GM18499 (cell line): ENCODE results near the gene ZFP91.

Experiments
- ATAC-seq: cut with Tn5 transposase; IDR thresholded peaks from one replicate; pipeline ENCODE4 v1.9.1; 2021; ENCODE audit warnings: moderate number of reproducible peaks; ENCODE audit not compliant: insufficient read depth, unreplicated experiment

Gene ZFP91

DNA sequence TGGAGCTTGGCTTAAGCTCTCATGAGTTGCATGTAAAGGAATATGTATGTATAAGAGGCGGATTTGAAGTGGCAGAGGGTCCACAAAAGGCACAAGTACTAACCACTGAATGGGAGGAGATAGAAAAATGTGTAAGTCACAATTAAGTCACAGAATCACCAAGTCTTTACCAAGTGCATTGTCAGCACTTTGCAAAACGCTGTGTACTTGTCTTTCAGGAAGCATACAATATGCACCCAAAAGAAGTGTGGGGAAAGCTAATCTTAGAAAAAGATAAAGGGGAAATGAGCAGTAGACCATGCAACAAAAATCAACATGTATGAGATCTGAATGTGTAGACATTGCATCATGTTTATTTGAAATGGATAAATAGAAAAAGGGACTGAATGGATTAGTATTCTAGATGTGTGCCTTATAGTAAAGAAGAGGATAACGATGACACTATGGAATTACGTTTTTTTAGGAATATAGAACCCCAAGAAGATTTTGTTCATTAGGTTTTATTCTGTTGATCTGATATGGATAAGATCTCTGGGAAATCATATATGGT is 48.1 kb downstream of the ZFP91 start:
- ATAC-seq, result no peak

DNA sequence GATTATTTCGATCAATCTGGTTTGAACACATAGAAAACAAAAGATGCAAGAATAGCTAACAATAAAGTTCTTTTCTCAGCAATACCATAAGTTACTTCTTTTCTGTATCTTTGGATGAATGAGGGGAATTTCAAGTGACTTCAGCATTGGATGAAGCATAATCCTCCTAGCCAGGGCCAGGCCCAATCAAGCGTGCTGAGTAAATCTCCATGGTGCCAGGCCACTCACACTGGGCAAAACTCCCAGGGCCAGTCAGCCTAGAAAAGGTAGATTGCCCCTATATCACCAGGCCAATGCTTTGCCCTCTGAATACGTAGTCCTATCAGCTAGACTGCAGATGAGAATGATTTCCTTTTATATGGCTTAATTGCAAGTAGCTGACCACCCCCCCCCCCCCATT is 49.6 kb downstream of the ZFP91 start:
- no peak for ATAC-seq

DNA sequence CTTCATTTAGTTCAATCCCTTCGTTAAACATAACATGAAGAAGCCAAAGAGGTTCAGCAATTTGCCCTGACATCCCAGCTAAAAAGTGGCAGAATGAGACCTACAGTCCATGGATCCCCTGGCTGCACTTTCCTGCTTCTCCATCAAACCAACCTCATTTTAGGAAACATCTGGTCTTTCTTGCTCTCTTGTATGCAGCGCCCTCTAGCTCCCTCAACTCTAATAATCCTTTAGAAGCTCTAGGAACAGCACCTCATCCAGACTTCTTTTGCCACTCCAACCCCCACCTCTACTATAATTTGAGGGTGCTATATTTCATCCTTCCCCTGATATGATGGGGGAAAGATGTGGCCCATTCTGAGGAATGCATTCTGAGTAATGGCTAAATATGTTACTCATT is 51.0 kb downstream of the ZFP91 start:
- no peak for ATAC-seq

DNA sequence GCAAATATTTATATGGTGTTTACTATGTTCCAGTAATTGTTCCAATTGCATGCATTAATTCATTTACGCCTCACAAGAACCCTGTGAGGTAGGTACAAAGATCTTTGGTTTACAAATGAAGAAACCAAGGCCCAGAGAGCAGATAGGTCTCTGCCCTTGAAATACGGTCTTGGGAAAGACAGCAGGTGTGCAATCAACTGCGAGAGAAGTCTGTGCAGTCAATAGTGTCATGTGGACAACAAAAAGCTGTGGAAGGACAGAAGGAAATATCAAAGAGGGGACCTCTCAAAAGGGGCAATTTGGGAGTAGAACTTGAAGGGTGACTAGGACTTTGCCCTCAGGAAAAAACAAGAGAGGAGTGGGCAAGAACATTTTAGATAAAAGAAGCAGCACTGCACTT is 52.5 kb downstream of the ZFP91 start:
- ATAC-seq, result no peak

DNA sequence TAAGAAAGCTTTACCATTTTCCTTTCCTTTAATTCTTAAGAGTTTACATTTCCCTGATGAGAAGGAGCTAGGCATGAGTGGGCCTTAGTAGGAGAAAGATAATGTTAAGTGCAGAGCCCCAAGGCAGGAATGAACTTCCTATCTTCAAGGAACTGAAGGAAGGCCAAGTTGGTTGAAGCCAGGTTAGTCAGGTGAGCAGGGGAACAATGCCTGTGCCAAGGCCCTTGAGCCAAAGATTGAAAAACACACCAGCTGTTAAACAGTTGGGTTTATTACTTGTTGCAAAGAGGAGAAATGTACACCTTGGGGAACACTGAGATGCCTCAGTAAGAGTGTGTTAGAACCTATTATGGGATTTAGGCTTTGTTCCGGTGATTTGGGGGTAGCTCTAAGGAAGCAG is 53.6 kb downstream of the ZFP91 start:
- no peak for ATAC-seq

DNA sequence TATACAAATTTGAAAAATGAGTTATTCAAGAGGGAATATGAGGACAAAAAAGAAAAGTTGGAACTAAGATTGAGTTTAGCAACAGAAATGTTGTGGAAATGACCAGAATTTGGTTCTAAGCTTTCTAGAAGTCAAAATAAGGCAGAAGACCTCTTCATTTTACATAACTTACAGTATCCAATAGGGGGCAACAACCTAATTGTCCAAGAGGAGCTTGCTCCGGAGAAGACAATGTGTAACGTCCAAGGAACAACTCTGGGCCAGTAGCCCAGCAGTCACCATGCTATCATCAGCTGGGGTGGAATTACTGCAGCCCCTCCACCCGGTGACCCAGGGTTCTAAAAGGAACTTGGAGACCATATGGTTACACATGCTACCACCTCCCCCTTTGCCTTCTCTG is 57.7 kb downstream of the ZFP91 start:
- ATAC-seq, result no peak

DNA sequence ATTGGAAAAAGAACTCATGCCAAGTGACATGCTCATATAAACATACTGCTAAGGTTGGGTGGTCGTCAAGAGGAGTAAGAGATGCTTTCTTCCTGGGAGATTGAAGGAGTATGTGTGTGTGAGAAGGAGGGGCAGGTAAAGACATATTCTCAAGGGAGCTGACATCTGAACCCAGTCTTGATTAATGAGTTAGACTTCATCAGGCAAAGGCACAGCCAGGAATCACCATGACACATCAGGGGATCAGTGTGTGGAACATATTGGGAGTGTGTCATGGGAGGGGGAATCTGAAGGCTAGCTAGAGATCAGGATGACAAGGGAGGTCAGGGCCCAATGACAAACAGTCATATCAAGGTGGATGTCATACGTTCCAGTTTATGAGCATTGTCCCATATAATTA is 58.5 kb downstream of the ZFP91 start:
- no peak for ATAC-seq

DNA sequence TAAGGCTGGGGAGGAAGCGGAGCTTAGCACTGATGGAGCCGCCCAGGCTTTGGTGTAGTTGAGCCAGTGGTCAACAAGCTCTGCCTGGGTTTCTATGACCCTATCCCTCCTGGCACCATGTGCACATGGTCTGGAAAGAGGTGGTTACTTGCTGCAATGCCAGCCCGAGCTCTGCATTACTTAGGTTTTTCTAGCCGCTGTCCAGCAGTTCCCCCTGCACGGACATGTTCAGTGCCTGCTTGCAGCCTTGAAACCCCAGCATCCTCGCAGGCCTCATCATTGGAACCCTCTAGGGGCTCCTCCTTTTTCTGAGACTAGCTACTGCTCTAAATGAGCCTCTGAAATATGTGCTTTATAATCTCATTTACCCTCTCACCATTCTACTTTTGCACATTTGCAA is 60.2 kb downstream of the ZFP91 start:
- ATAC-seq, result no peak

DNA sequence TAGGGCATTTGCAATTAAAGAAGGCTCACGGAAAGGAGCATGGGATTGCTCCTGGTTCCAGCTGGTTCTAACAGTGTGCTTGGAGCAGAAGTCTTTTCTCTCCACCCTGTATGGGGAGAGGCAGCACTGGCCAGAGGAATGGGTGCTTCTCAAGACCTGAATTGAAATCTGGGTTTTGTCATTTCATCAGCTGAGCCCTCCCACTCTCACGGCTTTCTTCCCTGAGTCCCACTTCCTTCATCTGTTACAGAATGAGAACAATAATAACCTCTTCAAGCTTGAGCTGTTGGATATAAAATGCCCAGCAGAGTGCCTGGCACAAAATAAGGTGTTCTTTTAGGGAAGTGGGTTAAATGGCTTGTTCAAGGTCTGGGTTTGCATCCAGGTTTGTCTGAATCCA is 60.8 kb downstream of the ZFP91 start:
- ATAC-seq, result no peak

DNA sequence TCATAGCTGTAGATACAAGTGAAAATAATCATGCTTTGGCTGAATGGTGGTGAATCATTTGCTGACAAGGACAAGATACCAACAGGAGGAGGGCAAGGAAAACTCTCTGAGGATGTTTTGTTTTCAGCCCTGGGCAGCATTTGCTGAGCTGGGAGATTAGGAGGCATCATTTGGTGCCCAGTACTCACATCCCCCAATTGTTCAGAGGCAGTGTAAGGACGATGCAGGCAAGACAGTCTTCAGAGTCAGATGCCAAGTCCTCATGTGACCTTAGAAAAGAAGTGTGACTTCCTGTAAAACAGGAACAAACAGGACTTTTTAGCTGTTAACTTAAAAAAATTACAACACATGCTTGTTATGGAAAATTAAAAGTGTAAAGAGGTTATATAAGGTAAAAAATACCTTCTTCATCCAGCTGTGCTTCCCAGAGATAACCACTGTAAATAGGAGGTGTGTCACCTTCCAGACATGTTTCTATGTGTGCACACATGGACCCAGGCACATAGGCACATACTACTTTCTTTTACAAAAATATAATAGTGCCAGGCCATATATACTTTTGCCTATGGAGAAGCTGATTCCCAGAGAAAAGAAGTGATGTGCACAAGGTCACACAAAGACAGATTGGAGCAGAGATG is 61.6 kb downstream of the ZFP91 start:
- no peak for ATAC-seq

DNA sequence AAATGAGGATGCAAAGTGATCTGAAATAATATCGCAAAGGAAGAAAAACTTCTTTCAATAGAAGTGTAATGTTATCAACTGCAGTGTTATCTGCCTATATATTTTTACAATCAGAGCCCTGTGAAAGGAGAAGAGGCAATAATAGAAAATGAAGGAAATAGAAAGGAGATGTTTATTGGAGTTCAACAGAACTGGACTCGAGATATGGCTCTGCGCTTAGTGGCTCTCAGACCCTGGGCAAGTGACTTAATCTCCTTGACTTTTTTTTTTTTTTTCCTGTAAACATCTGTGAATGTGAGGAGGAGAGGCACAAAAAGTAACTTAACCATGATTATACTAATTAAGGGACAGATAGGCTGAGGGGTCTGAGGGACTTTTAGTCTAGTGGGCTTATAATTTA is 62.5 kb downstream of the ZFP91 start:
- no peak for ATAC-seq

DNA sequence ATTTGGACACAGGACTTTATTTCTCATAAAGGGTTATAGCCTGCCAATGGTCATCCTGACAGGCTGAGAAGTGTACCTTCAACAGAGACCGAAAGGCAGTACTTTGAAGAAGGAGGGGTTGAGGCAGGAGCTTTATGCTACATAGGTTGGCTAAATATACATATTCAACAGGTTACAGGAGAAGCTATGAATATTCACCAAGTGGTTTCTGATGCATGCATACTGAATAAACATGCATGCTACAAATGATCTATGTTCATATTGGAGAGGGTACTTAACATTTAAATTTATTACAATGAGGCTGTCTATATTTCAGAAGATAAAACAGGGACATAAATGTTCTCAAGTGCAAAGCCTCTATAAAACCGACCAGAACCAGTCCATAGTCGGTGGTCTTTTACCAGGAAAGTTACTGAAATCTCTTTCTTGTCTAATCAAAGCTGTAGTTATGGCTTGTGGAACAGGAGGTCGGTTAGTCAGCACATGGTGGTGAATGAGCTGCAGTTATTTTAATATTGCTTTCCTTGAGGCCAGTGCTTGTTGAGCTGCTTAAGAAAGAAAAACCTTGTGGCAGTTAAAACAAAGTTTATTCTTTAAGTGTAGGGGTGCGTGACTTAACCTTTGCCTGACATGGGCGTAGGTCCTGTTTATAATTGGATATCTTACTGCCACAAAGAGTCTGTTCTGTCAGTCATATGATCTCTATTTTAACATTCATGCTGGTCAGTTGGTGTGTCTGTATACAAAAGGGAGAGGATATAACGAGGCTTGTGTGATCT is 63.1 kb downstream of the ZFP91 start:
- no peak for ATAC-seq

DNA sequence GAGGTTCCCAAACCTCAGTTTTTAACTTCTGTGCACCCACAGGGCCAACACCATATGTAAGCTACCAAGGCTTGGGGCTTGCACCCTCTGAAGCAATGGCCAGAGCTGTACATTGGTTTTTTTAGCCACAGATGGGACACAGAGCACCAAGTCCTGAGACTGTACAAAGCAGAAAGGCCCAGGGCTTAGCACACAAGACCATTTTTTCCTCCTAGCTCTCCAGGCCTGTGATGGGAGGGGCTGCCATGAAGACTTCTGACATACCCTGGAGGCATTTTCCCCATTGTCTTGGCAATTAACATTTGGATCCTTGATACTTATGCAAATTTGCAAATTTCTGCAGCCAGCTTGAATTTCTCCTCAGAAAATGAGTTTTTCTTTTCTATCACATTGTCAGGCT is 67.0 kb downstream of the ZFP91 start:
- ATAC-seq, result no peak

DNA sequence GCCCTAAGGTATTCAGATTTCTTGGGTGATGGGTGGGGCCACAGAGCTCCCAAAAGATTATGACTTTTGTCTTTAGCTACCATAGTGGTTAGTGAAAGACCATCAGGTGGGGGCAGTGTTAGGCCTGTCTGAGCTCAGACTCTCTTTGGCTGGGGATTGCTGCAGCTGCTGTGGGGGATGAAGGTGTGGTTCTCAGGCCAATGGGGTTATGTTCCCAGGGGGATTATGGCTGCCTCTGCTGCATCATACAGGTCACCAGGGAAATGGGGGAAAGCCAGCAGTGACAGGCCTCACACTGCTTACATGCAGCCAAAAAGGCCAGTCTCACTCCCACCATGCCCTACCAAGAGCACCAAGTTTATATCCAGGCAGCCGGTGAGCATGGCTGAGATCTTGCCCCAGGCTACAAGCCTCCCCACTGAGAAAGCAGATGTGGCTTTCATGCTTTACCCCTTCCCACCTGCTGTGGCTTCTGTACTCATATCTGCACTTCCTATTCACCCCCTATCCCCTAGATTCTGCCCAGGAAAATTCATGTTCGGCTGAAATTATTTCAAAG is 68.4 kb downstream of the ZFP91 start:
- ATAC-seq, result peak; percentile 58

DNA sequence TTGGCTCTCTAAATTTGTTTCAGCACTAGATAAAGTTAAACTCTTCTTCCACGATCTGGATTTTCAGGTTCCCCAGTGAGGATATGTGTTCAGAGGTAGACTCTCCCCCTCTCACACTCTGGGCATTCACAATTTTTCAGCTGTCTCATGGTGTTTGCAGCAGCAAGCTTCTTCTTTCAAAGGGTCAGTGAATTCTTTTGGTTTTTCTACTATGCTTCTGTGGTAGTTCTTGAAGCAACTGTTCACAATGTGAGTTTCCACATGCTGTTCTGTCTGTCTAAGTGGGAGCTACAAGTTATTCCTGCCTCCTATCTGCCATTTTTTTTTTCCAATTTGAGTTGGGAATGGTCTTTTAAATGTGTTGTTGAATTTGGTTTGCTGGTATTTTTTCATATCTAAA is 69.0 kb downstream of the ZFP91 start:
- ATAC-seq, result no peak

DNA sequence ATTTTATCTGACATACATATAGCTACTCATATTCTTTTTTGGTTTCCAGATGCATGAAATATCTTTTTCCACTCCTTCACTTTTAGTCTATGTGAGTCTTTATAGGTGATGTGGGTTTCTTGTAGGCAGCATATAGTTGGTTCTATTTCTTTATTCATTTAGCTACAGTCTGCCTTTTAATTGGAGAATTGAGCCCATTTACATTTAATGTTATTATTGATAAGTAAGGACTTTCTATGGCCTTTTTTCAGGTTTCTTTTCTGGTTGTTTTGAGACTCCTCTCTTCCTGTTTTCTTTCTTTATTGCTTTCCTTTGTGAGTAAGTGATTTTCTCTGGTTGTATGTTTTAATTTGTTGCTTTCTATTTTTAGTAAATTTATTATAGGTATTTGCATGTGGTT is 70.8 kb downstream of the ZFP91 start:
- ATAC-seq, result no peak

DNA sequence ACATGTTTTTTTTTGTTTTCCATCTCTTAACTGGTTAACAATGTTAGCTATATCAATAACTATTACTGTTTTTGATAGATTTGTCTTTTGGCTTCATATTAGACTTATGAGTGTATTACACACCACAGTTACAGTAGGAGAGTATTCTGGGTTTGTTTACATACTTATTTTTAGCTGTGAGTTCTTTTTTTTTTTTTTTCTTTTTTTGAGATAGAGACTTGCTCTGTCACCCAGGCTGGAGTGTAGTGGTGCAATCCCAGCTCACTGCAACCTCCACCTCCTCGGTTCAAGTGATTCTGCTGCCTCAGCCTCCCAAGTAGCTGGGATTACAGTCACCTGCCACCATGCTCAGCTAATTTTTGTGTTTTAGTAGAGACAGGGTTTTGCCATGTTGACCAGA is 71.6 kb downstream of the ZFP91 start:
- ATAC-seq, result no peak

DNA sequence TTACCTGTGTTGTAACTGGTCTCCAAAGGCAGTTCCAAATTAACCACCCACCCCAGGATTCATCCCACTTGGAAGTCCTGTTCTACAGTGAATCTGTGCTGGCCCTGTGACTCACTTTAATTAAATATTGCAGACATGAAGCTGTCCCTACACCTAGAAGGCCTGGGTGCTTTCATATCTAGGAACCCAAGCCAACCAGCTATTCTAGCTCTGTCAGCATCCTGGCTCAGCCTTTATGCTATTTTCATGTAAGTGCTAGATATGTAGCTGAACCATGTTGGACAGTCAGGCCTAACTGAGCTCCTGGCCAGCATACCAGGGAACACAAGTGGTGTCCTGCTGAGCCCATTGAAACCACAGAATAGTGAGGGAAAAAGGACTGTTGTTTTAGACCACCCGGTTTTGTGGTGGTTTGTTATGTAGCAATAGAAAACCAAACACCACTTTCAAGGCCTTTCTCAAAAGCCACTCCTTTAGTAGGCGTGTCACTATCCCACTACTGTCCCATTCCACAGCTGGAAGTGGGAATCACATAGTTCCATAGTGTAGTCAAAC is 73.9 kb downstream of the ZFP91 start:
- no peak for ATAC-seq

DNA sequence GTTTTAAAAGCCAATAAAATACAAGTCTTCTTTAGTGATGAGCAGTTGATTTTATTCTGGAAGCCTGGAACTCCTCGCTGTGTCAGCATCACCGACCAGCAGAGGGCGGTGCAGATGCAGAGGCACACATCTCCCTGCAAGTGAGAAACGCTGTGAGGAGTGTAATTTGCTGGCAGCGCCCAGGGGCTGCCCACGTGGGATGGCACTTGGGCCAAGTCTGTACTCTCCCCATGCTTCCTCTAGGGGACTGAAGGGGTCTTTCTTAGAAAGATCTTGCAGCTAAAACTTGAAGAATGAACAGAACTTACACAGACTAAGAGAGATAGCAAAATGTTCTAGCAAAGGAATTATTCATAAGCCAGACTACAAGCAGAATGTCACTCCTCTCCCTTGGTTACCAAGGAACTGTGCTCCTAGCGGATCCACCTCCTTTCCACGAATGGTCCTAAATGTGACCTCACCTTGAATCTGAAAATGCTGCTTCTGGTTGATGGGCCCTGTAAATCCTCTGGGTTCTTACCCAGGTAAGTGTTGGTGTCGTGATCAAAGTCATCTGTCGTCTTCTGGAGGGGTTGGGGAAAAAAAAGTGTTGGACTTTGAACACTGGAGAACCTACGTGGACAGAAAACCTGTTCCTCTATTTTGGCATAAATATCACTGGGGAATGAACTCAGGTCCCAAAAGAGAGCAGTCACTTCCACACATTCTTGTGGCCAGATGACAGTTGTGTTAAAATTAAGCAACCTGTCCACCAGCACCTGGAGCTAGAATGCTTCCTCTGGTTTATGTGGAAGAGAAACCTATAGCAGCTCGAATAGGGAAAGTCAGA is 75.4 kb downstream of the ZFP91 start:
- peak; percentile 68 for ATAC-seq

DNA sequence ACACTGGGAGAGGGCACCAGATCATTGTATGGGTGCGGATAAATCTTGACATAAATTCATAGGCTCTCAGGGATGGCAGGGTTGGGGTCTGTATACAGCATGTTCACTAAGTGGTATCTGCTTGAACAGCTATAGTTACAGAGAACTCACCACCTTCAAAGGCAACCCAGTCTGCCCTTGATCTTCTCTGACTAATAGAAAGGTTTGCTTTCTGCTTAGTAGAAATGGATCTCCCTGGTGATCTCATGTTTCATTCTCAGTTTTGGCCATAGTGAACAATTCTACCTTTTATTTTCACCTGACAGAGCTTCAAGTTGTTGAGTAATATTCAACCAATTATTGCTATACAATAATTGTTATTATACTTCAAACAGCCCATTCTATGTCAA is 76.0 kb downstream of the ZFP91 start:
- no peak for ATAC-seq

DNA sequence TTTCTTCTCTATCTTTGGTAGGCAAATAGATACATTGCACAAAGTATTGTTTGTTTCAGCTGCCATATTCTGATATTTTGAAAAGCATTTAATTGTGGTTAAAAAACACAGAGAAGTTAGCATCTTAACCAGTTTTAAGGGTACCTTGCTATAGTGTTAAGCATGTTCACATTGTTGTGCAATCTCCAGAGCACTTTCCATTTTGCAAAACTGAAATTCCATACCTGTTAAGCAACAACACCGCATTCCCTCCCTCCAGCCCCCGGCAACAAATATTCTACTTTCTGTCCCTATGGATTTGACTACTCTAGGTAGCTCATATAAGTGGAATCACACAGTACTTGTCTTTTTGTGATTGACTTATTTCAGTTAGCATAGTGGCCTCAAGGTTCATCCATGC is 77.5 kb downstream of the ZFP91 start:
- no peak for ATAC-seq
